WTC11 (cell line): Measurements from ENCODE around the gene DMXL2. TPM values are rescaled to one million over a fixed set of nuclear protein-coding genes. Genes with fewer than 3 reads are reported as not detected.

ENCODE experiments used
- ATAC-seq: fragments of 200-7000 bp; cut with Tn5 transposase; 2 replicates; pipeline ENCODE4 v1.10.0; 2021; ENCODE audit warnings: mild to moderate bottlenecking, moderate library complexity
- CTCF ChIA-PET: fragments of 300-600 bp; sonication (Branson Sonifier 250); formaldehyde crosslinking; loops from one replicate; lab custom pipeline; 2021; ENCODE audit warnings: antibody characterized with exemption; lab: Charles Lee
- POLR2A ChIA-PET: fragments of 350-600 bp; sonication (Branson Sonifier 250); formaldehyde crosslinking; loops from one replicate; lab custom pipeline; 2021; ENCODE audit warnings: antibody characterized with exemption; lab: Charles Lee
- DNase-seq: peaks from one replicate; pipeline ENCODE4 v3.0.0; 2021; ENCODE audit warnings: low spot score
- H3K27ac Mint-ChIP-seq: 2 replicates; pipeline ENCODE4 v1.8.0; 2021; ENCODE audit warnings: mixed read lengths
- H3K27me3 Mint-ChIP-seq: 2 replicates; pipeline ENCODE4 v1.8.0; 2021; ENCODE audit warnings: low read depth, mild to moderate bottlenecking, moderate library complexity, mixed read lengths
- H3K36me3 Mint-ChIP-seq: 2 replicates; pipeline ENCODE4 v1.8.0; 2021; ENCODE audit warnings: mixed read lengths
- H3K4me1 Mint-ChIP-seq: 2 replicates; pipeline ENCODE4 v1.8.0; 2022; ENCODE audit warnings: mixed read lengths
- H3K4me3 Mint-ChIP-seq: 2 replicates; pipeline ENCODE4 v1.8.0; 2021; ENCODE audit warnings: mild to moderate bottlenecking, moderate library complexity, mixed read lengths
- H3K9me3 Mint-ChIP-seq: 2 replicates; pipeline ENCODE4 v1.8.0; 2021; ENCODE audit warnings: mixed read lengths
- FOXJ3 ChIP-seq: sonication (generic); formaldehyde crosslinking; IDR thresholded peaks from 2 replicates; pipeline ENCODE4 v1.9.0; 2021; ENCODE audit warnings: missing genetic modification reagents, mild to moderate bottlenecking, borderline replicate concordance
- HMGA2 ChIP-seq: fragments of 250-450 bp; sonication (Bioruptor Pico); IDR thresholded peaks from 2 replicates; pipeline ENCODE4 v1.4.0; 2021; ENCODE audit warnings: mild to moderate bottlenecking, moderate library complexity
- HMGXB4 ChIP-seq: sonication (generic); formaldehyde crosslinking; IDR thresholded peaks from 2 replicates; pipeline ENCODE4 v1.8.1; 2023; ENCODE audit warnings: mild to moderate bottlenecking, moderate library complexity, missing genetic modification reagents
- NFATC4 ChIP-seq: fragments of 250-450 bp; sonication (Bioruptor Pico); IDR thresholded peaks from 2 replicates; pipeline ENCODE4 v1.9.0; 2021; ENCODE audit warnings: mild to moderate bottlenecking
- OVOL2 ChIP-seq: fragments of 250-450 bp; sonication (Bioruptor Pico); IDR thresholded peaks from 2 replicates; pipeline ENCODE4 v1.9.0; 2021; ENCODE audit warnings: mild to moderate bottlenecking, borderline replicate concordance
- TEAD1 ChIP-seq: sonication (generic); formaldehyde crosslinking; IDR thresholded peaks from 2 replicates; pipeline ENCODE4 v1.8.0; 2022; ENCODE audit warnings: mild to moderate bottlenecking, missing genetic modification reagents
- TEAD4 ChIP-seq: sonication (generic); formaldehyde crosslinking; IDR thresholded peaks from 2 replicates; pipeline ENCODE4 v1.8.0; 2022; ENCODE audit warnings: mild to moderate bottlenecking, missing genetic modification reagents
- ZNF138 ChIP-seq: sonication (generic); formaldehyde crosslinking; conservative IDR thresholded peaks from 2 replicates; pipeline ENCODE4 v1.8.1; 2022; ENCODE audit warnings: mild to moderate bottlenecking, moderate library complexity, missing genetic modification reagents
- ZNF423 ChIP-seq: fragments of 250-450 bp; sonication (Bioruptor Pico); IDR thresholded peaks from 2 replicates; pipeline ENCODE4 v2.1.2; 2022; ENCODE audit warnings: mild to moderate bottlenecking, moderate library complexity
- total RNA-seq: library from RNA; stranded (reverse); gene quantifications from 3 replicates; pipeline ENCODE4 v1.2.3, GENCODE V29; 2021
- TF ChIP-seq, protein P1 (sequence below): sonication (generic); formaldehyde crosslinking; IDR thresholded peaks from 2 replicates; pipeline ENCODE4 v1.8.0; 2023; ENCODE audit warnings: missing genetic modification reagents, mild to moderate bottlenecking, borderline replicate concordance
- TF ChIP-seq, protein P2 (sequence below): sonication (generic); formaldehyde crosslinking; IDR thresholded peaks from 2 replicates; pipeline ENCODE4 v1.8.1; 2023; ENCODE audit warnings: mild to moderate bottlenecking, missing genetic modification reagents, moderate library complexity
- TF ChIP-seq, protein P3 (sequence below): fragments of 250-450 bp; sonication (Bioruptor Pico); IDR thresholded peaks from 2 replicates; pipeline ENCODE4 v2.1.2; 2022; ENCODE audit warnings: mild to moderate bottlenecking, moderate library complexity
- TF ChIP-seq, protein P4 (sequence below): sonication (generic); formaldehyde crosslinking; IDR thresholded peaks from 2 replicates; pipeline ENCODE4 v1.8.0; 2022; ENCODE audit warnings: mild to moderate bottlenecking, missing genetic modification reagents
- TF ChIP-seq, protein P5 (sequence below): fragments of 250-450 bp; sonication (Bioruptor Pico); IDR thresholded peaks from 2 replicates; pipeline ENCODE4 v1.9.0; 2021; ENCODE audit warnings: mild to moderate bottlenecking, borderline replicate concordance
- TF ChIP-seq, protein P6 (sequence below): sonication (generic); formaldehyde crosslinking; IDR thresholded peaks from 2 replicates; pipeline ENCODE4 v1.8.0; 2023; ENCODE audit warnings: mild to moderate bottlenecking, missing genetic modification reagents

Gene DMXL2
- total RNA-seq, 1 experiment from 2014 or later, result 10.4 TPM

GRCh38 chr15:51483985-51484384 lies 138.6 kb downstream of the DMXL2 start (continued):
- TF ChIP-seq, protein P1, sequence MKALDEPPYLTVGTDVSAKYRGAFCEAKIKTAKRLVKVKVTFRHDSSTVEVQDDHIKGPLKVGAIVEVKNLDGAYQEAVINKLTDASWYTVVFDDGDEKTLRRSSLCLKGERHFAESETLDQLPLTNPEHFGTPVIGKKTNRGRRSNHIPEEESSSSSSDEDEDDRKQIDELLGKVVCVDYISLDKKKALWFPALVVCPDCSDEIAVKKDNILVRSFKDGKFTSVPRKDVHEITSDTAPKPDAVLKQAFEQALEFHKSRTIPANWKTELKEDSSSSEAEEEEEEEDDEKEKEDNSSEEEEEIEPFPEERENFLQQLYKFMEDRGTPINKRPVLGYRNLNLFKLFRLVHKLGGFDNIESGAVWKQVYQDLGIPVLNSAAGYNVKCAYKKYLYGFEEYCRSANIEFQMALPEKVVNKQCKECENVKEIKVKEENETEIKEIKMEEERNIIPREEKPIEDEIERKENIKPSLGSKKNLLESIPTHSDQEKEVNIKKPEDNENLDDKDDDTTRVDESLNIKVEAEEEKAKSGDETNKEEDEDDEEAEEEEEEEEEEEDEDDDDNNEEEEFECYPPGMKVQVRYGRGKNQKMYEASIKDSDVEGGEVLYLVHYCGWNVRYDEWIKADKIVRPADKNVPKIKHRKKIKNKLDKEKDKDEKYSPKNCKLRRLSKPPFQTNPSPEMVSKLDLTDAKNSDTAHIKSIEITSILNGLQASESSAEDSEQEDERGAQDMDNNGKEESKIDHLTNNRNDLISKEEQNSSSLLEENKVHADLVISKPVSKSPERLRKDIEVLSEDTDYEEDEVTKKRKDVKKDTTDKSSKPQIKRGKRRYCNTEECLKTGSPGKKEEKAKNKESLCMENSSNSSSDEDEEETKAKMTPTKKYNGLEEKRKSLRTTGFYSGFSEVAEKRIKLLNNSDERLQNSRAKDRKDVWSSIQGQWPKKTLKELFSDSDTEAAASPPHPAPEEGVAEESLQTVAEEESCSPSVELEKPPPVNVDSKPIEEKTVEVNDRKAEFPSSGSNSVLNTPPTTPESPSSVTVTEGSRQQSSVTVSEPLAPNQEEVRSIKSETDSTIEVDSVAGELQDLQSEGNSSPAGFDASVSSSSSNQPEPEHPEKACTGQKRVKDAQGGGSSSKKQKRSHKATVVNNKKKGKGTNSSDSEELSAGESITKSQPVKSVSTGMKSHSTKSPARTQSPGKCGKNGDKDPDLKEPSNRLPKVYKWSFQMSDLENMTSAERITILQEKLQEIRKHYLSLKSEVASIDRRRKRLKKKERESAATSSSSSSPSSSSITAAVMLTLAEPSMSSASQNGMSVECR, result no peak
- TF ChIP-seq HMGA2 (no peak), NFATC4 (CRISPR knock-in tag) (no peak), TEAD1 (no peak)

GRCh38 chr15:51483520-51483919 lies 139.1 kb downstream of the DMXL2 start:
- POLR2A ChIA-PET, result no interaction called here
- Mint-ChIP-seq H3K27me3 (no peaks in the 10 kb centered on the region), H3K27ac (no peak overlapping the region), H3K4me1 (no peaks in the 10 kb centered on the region), H3K4me3 (no peak overlapping the region), H3K36me3 (peaks cover 15% of the 10 kb centered on the region), H3K9me3 (peaks cover 14% of the 10 kb centered on the region)
- no peak for ATAC-seq
- CTCF ChIA-PET, result no interaction called here
- TF ChIP-seq TEAD4 (CRISPR knock-in tag) (no peak), ZNF138 (CRISPR knock-in tag) (no peak)
- TF ChIP-seq, protein P2, sequence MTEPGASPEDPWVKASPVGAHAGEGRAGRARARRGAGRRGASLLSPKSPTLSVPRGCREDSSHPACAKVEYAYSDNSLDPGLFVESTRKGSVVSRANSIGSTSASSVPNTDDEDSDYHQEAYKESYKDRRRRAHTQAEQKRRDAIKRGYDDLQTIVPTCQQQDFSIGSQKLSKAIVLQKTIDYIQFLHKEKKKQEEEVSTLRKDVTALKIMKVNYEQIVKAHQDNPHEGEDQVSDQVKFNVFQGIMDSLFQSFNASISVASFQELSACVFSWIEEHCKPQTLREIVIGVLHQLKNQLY (CRISPR knock-in tag), result no peak
- TF ChIP-seq, protein P3, sequence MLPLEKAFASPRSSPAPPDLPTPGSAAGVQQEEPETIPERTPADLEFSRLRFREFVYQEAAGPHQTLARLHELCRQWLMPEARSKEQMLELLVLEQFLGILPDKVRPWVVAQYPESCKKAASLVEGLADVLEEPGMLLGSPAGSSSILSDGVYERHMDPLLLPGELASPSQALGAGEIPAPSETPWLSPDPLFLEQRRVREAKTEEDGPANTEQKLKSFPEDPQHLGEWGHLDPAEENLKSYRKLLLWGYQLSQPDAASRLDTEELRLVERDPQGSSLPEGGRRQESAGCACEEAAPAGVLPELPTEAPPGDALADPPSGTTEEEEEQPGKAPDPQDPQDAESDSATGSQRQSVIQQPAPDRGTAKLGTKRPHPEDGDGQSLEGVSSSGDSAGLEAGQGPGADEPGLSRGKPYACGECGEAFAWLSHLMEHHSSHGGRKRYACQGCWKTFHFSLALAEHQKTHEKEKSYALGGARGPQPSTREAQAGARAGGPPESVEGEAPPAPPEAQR (CRISPR knock-in tag), result no peak
- no peak for DNase-seq

DNA sequence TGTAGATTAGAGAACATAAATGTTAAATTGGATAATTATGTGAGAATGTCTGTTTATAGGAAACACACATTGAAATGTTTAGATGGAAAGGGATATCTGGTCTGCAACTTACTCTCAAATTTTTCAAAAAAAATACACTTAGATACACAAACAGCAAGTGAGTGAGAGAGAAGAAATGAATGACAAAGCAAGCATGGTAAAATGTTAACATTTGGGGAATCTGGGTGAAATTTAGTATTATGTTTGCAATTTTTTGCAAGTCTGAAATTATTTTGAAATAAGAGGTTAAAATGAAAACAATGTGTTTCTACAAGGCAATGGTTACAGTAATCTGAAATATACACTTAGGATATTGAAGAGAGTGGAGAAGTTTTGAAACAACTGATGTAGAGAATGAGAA lies 146.8 kb downstream of the DMXL2 start:
- DNase-seq, result no peak
- no peak overlapping the region for H3K4me3 Mint-ChIP-seq
- no peaks in the 10 kb centered on the region for H3K4me1 Mint-ChIP-seq
- ChIA-PET CTCF (no interaction called here), POLR2A (no interaction called here)
- H3K9me3 Mint-ChIP-seq, result no peaks in the 10 kb centered on the region
- H3K27ac Mint-ChIP-seq, result no peak overlapping the region
- H3K36me3 Mint-ChIP-seq, result no peaks in the 10 kb centered on the region
- H3K27me3 Mint-ChIP-seq, result no peaks in the 10 kb centered on the region
- ATAC-seq, result no peak
- TF ChIP-seq, protein P4, sequence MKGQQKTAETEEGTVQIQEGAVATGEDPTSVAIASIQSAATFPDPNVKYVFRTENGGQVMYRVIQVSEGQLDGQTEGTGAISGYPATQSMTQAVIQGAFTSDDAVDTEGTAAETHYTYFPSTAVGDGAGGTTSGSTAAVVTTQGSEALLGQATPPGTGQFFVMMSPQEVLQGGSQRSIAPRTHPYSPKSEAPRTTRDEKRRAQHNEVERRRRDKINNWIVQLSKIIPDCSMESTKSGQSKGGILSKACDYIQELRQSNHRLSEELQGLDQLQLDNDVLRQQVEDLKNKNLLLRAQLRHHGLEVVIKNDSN, result no peak
- TF ChIP-seq, protein P2 (CRISPR knock-in tag), result no peak
- TF ChIP-seq HMGXB4 (CRISPR knock-in tag), result no peak
- no peak for TF ChIP-seq OVOL2 (CRISPR knock-in tag)
- TF ChIP-seq FOXJ3 (CRISPR knock-in tag), result no peak
- TF ChIP-seq ZNF423 (CRISPR knock-in tag), result no peak
- TF ChIP-seq, protein P5, sequence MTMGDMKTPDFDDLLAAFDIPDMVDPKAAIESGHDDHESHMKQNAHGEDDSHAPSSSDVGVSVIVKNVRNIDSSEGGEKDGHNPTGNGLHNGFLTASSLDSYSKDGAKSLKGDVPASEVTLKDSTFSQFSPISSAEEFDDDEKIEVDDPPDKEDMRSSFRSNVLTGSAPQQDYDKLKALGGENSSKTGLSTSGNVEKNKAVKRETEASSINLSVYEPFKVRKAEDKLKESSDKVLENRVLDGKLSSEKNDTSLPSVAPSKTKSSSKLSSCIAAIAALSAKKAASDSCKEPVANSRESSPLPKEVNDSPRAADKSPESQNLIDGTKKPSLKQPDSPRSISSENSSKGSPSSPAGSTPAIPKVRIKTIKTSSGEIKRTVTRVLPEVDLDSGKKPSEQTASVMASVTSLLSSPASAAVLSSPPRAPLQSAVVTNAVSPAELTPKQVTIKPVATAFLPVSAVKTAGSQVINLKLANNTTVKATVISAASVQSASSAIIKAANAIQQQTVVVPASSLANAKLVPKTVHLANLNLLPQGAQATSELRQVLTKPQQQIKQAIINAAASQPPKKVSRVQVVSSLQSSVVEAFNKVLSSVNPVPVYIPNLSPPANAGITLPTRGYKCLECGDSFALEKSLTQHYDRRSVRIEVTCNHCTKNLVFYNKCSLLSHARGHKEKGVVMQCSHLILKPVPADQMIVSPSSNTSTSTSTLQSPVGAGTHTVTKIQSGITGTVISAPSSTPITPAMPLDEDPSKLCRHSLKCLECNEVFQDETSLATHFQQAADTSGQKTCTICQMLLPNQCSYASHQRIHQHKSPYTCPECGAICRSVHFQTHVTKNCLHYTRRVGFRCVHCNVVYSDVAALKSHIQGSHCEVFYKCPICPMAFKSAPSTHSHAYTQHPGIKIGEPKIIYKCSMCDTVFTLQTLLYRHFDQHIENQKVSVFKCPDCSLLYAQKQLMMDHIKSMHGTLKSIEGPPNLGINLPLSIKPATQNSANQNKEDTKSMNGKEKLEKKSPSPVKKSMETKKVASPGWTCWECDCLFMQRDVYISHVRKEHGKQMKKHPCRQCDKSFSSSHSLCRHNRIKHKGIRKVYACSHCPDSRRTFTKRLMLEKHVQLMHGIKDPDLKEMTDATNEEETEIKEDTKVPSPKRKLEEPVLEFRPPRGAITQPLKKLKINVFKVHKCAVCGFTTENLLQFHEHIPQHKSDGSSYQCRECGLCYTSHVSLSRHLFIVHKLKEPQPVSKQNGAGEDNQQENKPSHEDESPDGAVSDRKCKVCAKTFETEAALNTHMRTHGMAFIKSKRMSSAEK (CRISPR knock-in tag), result no peak
- TF ChIP-seq, protein P6, sequence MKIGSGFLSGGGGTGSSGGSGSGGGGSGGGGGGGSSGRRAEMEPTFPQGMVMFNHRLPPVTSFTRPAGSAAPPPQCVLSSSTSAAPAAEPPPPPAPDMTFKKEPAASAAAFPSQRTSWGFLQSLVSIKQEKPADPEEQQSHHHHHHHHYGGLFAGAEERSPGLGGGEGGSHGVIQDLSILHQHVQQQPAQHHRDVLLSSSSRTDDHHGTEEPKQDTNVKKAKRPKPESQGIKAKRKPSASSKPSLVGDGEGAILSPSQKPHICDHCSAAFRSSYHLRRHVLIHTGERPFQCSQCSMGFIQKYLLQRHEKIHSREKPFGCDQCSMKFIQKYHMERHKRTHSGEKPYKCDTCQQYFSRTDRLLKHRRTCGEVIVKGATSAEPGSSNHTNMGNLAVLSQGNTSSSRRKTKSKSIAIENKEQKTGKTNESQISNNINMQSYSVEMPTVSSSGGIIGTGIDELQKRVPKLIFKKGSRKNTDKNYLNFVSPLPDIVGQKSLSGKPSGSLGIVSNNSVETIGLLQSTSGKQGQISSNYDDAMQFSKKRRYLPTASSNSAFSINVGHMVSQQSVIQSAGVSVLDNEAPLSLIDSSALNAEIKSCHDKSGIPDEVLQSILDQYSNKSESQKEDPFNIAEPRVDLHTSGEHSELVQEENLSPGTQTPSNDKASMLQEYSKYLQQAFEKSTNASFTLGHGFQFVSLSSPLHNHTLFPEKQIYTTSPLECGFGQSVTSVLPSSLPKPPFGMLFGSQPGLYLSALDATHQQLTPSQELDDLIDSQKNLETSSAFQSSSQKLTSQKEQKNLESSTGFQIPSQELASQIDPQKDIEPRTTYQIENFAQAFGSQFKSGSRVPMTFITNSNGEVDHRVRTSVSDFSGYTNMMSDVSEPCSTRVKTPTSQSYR (CRISPR knock-in tag), result no peak
